AG04450 (cell line): ENCODE results near the gene PAEP. TPM values are rescaled to one million over a fixed set of nuclear protein-coding genes. Genes with fewer than 3 reads are reported as not detected.

Experiments
- CTCF ChIA-PET: fragments of 300-600, 350-600 bp; formaldehyde crosslinking; extraction: SDS; loops from one replicate; lab custom pipeline; 2022; ENCODE audit warnings: antibody characterized with exemption, inconsistent platforms; lab: Charles Lee
- POLR2A ChIA-PET: fragments of 350-600 bp; formaldehyde crosslinking; extraction: SDS; loops from one replicate; lab custom pipeline; 2021; ENCODE audit warnings: antibody characterized with exemption, inconsistent platforms; lab: Yijun Ruan, JAX
- DNase-seq: peaks from one replicate; pipeline ENCODE4 v3.0.0-alpha.2; 2011; ENCODE audit warnings: low read depth, low spot score
- H3K27ac ChIP-seq: one replicate; pipeline ENCODE4 v1.5.1; 2012; ENCODE audit warnings: low read depth, low read length, control low read depth
- H3K27me3 ChIP-seq: one replicate; pipeline ENCODE4 v1.6.0; 2012; ENCODE audit warnings: low read length; ENCODE audit not compliant: control insufficient read depth, insufficient read depth
- H3K4me3 ChIP-seq: 2 replicates; pipeline ENCODE4 v1.5.1; 2011; ENCODE audit warnings: mild to moderate bottlenecking, low read depth, low read length, control low read depth
- H3K9me3 ChIP-seq: 2 replicates; pipeline ENCODE4 v1.5.1; 2012; ENCODE audit warnings: low read length; ENCODE audit not compliant: control insufficient read depth, insufficient read depth
- CTCF ChIP-seq: IDR thresholded peaks from 2 replicates; pipeline ENCODE4 v1.5.1; 2011; ENCODE audit warnings: low read depth, low read length, control low read depth, inconsistent platforms
- polyA plus RNA-seq: library from polyadenylated mRNA; depleted of rRNA; stranded (reverse); fragments of >200 nt; gene quantifications from 2 replicates; pipeline ENCODE4 v1.2.3, GENCODE V29; 2011

Gene PAEP
- polyA plus RNA-seq, 1 experiment: not detected

GRCh38 chr9:135574331-135574730 is 12.8 kb downstream of the PAEP start:
- DNase-seq: no peak
- ChIA-PET POLR2A (no interaction called here), CTCF (no interaction called here)
- Histone ChIP-seq H3K4me3 (no peak overlapping the region), H3K27me3 (no peaks in the 10 kb centered on the region), H3K9me3 (peaks cover 22% of the 10 kb centered on the region), H3K27ac (no peak overlapping the region)
- TF ChIP-seq CTCF: no peak

GRCh38 chr9:135574943-135575342 is 13.4 kb downstream of the PAEP start:
- CTCF ChIA-PET: no interaction called here

GRCh38 chr9:135575995-135576631 is 14.6 kb downstream of the PAEP start:
- Histone ChIP-seq H3K27me3 (no peaks in the 10 kb centered on the region), H3K4me3 (no peak overlapping the region), H3K27ac (no peak overlapping the region), H3K9me3 (peaks cover 22% of the 10 kb centered on the region)
- TF ChIP-seq CTCF: no peak
- CTCF ChIA-PET: no interaction called here
- DNase-seq: no peak
- POLR2A ChIA-PET: no interaction called here

More at GRCh38 chr9:135574943-135575342, 13.4 kb downstream of the PAEP start:
- Histone ChIP-seq H3K9me3 (peaks cover 22% of the 10 kb centered on the region), H3K27me3 (no peaks in the 10 kb centered on the region), H3K4me3 (no peak overlapping the region), H3K27ac (no peak overlapping the region)
- TF ChIP-seq CTCF: no peak
- POLR2A ChIA-PET: no interaction called here
- DNase-seq: no peak

- no peak for TF ChIP-seq CTCF
- Histone ChIP-seq H3K9me3 (peaks cover 22% of the 10 kb centered on the region), H3K4me3 (no peak overlapping the region), H3K27ac (no peak overlapping the region), H3K27me3 (no peaks in the 10 kb centered on the region)
- POLR2A ChIA-PET: no interaction called here
- CTCF ChIA-PET: no interaction called here
- DNase-seq: no peak
These were observed 15.7 kb downstream of the PAEP start for GRCh38 chr9:135577256-135577655.

- H3K4me3 ChIP-seq: no peak overlapping the region
- POLR2A ChIA-PET: no interaction called here
- DNase-seq: no peak
- peaks cover 29% of the 10 kb centered on the region for H3K9me3 ChIP-seq
- no peaks in the 10 kb centered on the region for H3K27me3 ChIP-seq
- CTCF ChIA-PET: no interaction called here
- no peak for TF ChIP-seq CTCF
- no peak overlapping the region for H3K27ac ChIP-seq
These were observed 17.8 kb downstream of the PAEP start for GRCh38 chr9:135579356-135579755.
